GM12874 (cell line): ENCODE measurements around the gene PKN1.

Experiments
- CTCF ChIP-seq: IDR thresholded peaks from 2 replicates; pipeline ENCODE4 v1.5.1; 2011; ENCODE audit warnings: low read depth, mild to moderate bottlenecking, control low read depth, low read length, moderate library complexity; ENCODE audit not compliant: insufficient read depth

Gene PKN1

GRCh38 chr19:14460935-14461334 is 27.8 kb downstream of the PKN1 start:
- no peak for TF ChIP-seq CTCF

GRCh38 chr19:14463747-14464146 is 30.6 kb downstream of the PKN1 start:
- TF ChIP-seq CTCF = no peak

GRCh38 chr19:14467391-14467790 is 34.3 kb downstream of the PKN1 start:
- TF ChIP-seq CTCF = no peak

- TF ChIP-seq CTCF = no peak
Observed at GRCh38 chr19:14467816-14468215, 34.7 kb downstream of the PKN1 start.

- no peak for TF ChIP-seq CTCF
Observed at GRCh38 chr19:14470031-14470876, 37.1 kb downstream of the PKN1 start.

GRCh38 chr19:14471436-14472187 is 38.5 kb downstream of the PKN1 start:
- no peak for TF ChIP-seq CTCF

GRCh38 chr19:14472202-14472938 is 39.3 kb downstream of the PKN1 start:
- peak; percentile 99 for TF ChIP-seq CTCF
